GM19463 (cell line): Measurements from ENCODE around the gene LIMK1.
A peak's percentile ranks its signal among the peaks of the same experiment; 100 is the strongest.
"Not testable (repeated sequence)": the region's sequence is repeated elsewhere in the genome, so short reads cannot be mapped to it uniquely, and the experiment has no call there.

Experiments
- ATAC-seq: cut with Tn5 transposase; IDR thresholded peaks from one replicate; pipeline ENCODE4 v1.9.1; 2021; ENCODE audit warnings: mild to moderate bottlenecking, moderate library complexity; ENCODE audit not compliant: unreplicated experiment

The LIMK1 gene

GRCh38 chr7:74083117-74083876 lies at the start of gene LIMK1:
TSS of gene LIMK1 (plus strand) at chr7:74083804. CDS start at chr7:74083991, 187 bp downstream.
- ATAC-seq: peak; percentile 68

- no peak for ATAC-seq
Measured at GRCh38 chr7:74037609-74038008, 46.0 kb upstream of the LIMK1 start.

- no peak for ATAC-seq
Measured at GRCh38 chr7:74038194-74038961, 45.2 kb upstream of the LIMK1 start.

GRCh38 chr7:74039337-74039736 lies 44.3 kb upstream of the LIMK1 start:
- no peak for ATAC-seq

GRCh38 chr7:74040101-74040790 lies 43.4 kb upstream of the LIMK1 start:
- no peak for ATAC-seq

GRCh38 chr7:74040791-74041520 lies 42.6 kb upstream of the LIMK1 start:
- no peak for ATAC-seq

GRCh38 chr7:74042746-74043522 lies 40.7 kb upstream of the LIMK1 start:
- no peak for ATAC-seq

- ATAC-seq: no peak
Measured at GRCh38 chr7:74043523-74043951, 40.1 kb upstream of the LIMK1 start.

GRCh38 chr7:74044366-74045350 lies 38.9 kb upstream of the LIMK1 start:
- ATAC-seq: no peak

- not testable (repeated sequence) for ATAC-seq
Measured at GRCh38 chr7:74046581-74046980, 37.0 kb upstream of the LIMK1 start.

GRCh38 chr7:74047804-74048380 lies 35.7 kb upstream of the LIMK1 start:
- ATAC-seq: no peak

GRCh38 chr7:74048999-74049599 lies 34.5 kb upstream of the LIMK1 start:
- no peak for ATAC-seq

- ATAC-seq: no peak
Measured at GRCh38 chr7:74049997-74050798, 33.4 kb upstream of the LIMK1 start.

GRCh38 chr7:74051193-74051592 lies 32.4 kb upstream of the LIMK1 start:
- no peak for ATAC-seq

GRCh38 chr7:74051629-74052410 lies 31.8 kb upstream of the LIMK1 start:
- no peak for ATAC-seq

GRCh38 chr7:74052628-74053027 lies 31.0 kb upstream of the LIMK1 start:
- ATAC-seq: no peak
